Stimulated activated CD4-positive, alpha-beta T cell treated with anti-CD3 and anti-CD28 coated beads, Interleukin-12 subunit alpha, Interleukin-12 subunit beta, amount 100 ng/mL, for 24 hours (primary cell): ENCODE measurements around the gene JADE3.
"Not testable (repeated sequence)": the region's sequence is repeated elsewhere in the genome, so short reads cannot be mapped to it uniquely, and the experiment has no call there.

Experiments
- DNase-seq, 2 experiments: peaks; one replicate each; pipeline ENCODE4 v3.0.0-alpha.2; 2020; ENCODE audit warnings: low read depth in 2 of 2

The JADE3 gene

DNA sequence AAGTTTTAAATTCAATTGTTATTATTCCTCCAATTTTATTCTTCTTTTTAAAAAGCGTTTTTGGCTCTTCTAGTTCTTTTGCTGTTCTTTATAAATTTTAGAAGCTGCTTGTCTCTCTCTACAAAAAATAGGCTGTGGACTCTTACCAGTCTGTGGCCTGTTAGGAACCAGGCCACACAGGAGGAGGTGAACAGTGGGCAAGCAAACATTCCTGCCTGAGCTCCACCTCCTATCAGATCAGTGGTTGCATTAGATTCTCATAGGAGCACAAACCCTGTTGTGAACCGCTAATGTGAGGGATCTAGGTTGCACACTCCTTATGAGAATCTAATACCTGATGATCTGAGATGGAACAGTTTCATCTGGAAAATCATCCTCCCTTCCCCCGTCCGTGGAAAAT, 23.1 kb downstream of the JADE3 start:
- DNase-seq, result no peak

DNA sequence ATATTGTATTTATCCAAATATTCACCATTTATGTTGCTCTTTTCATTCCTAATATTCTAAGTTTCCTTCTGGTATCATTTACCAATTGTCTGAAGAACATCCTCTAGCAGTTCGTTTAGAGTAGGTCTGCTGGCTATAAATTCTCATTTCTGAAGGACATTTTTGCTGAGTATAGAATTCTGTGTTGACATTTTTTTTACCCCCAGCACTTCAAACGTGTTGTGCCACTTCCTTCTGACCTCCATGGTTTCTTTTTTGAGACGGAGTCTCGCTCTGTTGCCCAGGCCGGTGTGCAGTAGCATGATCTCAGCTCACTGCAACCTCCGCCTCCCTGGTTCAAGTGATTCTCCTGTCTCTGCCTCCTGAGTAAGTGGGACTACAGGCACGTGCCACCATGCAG, 26.4 kb downstream of the JADE3 start:
- no peak for DNase-seq

DNA sequence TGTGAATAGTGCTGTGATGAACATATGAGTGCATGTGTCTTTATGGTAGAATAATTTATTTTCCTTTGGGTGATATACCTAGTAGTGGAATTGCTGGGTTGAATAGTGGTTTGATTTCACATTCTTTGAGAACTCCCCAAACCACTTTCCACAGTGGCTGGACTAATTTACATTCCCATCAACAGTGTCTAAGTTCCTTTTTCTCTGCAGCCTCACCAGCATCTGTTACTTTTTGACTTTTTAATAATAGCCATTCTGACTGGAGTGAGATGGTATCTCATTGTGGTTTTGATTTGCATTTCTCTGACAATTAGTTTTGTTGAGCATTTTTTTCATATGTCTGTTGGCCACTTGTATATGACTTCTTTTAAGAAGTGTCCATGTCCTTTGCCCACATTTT, 29.1 kb downstream of the JADE3 start:
- no peak for DNase-seq

DNA sequence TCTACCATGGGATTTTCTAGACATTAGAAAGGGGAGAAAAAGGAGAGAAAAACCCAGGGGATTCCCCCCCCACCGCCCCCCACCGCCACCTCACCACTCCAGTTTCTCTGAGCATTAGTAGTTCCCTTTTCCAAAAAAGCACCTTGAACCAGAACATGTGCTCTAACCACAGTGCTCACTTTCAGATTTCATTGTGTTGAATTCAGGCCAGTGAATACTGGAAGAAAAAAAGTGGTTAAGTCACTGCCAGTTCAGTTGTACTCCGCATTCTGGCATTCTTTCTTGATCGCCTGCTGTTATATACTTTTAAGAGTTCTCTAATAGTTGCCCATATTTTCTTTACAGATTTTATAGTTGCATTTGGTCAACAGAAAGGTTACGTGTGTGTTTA, 40.9 kb downstream of the JADE3 start:
- DNase-seq, result no peak

DNA sequence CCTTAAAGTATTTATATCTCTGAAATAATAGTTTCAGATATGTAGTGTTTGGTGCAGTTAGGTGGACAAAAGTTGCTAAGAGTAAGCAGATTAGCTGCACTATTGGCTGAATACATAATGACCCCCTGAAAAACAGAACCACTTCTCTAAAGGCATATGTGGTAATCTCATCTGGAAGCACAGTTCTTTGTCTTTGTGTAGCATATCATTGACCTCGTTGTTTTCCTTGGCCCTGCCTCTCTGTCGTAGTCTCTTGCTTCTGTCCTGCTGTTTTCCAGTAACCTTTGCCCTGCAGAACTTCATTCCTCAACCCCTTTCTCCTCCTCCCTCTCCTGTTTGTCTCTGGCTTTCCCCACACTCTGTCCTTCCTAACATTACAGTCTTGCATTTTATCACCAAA, 41.4 kb downstream of the JADE3 start:
- no peak for DNase-seq

DNA sequence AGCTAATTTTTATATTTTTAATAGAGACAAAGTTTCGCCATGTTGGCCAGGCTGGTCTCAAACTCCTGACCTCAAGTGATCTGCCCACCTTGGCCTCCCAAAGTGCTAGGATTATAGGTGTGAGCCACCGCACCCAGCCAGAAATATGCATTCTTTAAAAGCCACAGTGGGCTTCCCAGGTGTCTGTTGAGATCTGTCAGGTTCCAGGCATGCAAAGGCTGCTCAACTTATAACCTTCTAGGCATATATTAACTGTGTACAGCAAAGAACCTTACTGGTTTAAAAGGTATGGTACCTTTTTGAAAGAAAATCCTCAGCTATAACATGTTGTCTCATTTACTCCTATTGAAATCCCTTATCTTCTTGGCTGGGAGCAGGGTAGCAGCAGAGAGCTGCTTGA, 42.5 kb downstream of the JADE3 start:
- no peak for DNase-seq

DNA sequence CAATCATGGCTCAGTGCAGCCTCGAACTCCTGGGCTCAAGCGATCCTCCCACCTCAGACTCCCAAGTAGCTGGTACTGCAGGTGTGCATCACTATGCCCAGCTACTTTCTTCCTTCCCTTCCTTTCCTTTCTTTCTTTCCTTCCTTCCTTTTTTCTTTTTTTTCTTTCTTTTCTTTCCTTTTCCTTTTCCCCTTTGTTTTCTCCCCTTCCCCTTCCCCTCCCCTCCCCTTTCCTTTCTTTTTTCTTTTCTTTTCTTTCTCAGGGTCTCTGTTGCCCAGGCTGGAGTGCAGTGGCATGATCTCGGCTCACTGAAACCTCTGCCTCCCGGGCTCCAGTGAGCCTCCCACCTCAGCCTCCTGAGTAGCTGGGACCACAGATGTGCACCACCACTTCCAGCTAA, 44.4 kb downstream of the JADE3 start:
- not testable (repeated sequence) for DNase-seq

DNA sequence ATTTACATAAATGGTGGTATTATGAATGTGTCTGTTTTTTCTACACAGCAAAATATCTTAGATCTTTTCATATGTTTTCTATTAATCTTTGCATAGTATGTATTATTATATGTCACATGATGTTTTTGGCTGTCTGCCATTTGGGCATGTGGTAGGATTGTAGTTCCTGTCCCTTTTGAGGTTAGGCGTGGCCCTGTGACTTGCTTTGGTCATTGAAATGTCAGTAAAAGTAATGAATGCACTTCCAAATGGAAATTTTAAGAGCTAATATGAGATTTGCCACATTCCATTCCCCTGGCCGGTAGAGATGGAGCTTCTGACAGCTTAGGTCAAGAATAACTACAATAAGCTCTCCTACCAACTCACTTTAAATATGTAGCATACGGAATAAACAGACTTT, 45.1 kb downstream of the JADE3 start:
- no peak for DNase-seq

DNA sequence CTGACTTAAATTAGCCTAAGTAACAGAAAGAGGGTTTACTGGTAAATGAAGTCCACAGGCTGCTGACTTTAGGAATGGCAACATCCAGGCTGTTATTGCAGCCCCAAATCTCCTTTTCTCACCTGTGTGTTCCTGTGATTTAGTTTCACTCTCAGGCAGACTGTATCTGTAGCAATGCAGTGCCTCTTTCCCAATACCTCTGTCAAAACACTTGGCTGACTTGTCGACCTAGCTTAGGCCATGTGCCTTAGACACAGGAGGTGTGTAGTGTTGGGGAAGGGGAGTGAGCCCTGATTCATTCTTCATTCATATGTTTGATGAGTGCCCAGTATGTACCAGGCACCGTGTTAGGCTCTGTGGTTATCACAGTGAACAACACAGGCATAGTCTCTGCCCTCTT, 46.9 kb downstream of the JADE3 start:
- DNase-seq, result no peak

DNA sequence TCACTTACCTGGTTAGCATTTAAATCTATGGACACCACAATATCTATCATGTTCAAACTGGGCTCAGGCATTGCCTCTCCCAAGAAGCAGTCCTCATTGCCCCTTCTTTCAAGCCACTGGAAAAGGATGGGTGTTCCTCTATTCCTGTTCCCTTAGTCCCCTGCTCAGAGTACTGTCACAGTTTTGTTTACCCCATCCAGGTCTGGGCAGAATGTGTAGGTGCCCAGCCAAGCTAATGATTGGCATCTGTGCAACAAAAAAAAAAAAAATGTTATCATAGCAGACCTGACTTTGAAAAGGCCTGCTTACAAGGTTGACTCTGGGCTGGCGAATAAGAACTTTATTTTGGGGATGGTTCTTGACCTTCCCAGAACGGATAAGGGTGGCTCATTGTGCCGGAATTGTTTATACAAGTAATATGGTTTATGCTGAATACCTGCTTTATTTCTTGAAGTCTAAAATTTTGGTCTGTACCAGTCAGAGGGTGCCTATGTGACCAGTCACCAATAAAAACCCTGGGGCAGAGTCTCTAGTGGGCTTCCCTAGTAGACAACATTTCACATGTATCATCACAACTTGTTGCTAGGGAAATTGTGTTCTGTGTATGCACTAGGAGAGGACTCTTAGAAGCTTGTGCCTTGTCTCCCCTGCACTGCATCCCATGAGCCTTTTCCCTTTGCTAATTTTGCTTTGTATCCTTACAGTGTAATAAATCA, 47.9 kb downstream of the JADE3 start:
- DNase-seq, result no peak

DNA sequence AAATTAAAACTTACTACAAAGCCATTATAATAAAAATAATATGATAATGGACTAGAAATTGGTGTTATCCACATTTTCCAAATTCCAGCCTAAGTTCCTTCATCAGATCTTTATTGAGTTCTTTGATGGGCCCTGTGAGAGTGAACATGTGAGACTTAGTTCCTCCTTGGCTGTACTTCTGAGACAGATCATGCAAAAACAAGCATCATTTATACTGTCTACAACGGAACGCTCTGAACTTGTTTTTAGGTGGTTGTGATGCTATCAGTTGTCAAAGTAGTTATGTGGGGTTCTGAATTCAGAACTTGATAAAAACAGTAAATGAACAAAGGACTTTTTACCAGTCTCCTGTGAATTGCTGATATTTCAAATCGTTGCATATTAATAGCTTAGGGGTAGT, 48.9 kb downstream of the JADE3 start:
- no peak for DNase-seq

DNA sequence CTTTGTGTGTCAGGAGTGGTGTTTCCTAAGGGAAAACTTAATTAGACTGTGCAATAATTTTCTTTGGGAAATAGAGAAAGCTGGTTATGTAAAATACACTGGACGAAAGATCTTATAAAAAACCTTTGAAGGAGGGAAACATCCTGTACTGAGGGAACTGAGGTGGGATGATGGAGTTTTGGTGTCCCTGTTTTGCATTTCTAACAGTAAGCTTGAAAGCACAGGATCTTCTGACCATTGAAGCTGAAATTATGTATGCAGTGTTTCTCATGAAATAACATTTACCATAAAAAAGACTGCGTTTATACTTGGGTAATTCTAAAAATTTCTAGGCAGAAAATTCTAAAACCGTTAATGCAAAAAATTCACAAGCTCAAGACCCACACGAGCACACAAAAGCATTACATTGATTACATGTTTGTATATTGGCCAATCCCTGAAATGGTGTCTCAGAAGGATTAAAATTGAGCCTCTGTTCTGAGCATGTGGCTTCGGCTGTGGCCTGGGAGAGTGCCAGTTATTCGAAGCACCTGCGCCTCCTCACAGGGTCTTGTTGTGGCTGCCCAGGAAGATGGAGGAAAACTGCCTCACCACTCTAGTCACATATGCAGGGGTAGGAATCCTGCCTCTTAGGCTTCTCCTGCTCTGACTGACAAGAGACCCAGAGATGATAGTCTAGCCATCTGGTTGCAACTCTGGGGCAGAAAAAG, 49.5 kb downstream of the JADE3 start:
- DNase-seq, result no peak

DNA sequence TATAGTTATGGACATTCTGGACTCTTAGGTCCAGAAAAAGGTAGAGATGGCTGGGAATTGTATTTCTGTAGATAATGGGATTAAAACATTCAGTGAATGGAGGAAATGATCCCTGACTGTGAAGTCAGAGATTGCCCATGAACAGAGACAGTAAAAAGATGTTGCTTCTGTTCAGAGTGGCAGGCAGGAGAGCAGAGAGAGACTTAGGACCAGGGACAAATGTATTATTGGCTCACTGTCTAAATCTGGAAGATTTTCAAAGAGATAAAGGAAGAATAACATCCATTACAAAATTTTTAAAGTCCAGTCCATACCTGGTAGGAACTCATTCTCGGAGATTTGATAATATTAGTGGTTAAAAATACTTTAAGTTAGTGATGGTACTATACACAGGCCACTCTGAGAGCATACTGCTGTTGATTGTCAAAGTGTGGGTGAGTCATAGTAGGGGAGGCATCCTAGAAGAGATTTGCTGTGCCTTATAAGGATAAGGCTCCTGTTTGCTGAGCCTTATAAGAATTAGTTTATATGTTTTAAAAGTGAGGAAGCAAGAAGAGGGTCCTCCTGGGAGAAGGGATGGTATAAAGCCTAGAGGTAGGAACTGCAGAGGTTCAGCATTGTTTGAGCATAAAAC, 53.0 kb downstream of the JADE3 start:
- DNase-seq, result no peak

DNA sequence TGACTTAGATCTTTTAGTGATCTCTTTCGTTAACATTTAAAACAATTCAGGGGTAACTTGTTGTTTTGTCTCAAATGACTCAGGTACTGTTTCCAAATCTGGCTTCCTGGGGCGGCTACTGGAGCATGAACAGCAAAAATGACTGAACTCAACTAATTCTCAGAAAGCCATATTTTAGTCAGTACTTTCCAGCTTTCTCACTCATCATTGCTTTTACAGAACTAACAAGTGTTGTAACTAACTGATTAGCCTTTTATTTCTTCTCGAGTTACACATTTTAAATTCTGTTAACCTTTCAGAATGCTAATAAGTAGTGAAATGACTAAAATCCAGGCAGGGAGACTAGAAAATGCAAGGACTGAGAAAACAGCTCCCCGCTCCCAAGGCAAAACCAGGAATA, 55.3 kb downstream of the JADE3 start:
- no peak for DNase-seq

DNA sequence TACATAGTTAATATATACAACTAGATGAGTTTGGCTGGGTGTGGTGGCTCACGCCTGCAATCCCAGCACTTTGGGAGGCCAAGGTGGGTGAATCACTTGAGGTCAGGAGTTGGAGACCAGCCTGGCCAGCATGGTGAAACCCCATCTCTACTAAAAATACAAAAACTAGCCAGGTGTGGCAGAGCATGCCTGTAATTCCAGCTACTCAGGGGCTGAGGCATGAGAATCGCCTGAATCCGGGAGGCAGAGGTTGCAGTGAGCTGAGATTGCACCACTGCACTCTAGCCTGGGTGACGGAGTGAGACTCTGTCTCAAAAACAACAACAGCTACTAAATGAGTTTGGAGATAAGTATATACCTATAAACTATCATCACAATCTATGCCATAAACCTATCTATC, 64.8 kb downstream of the JADE3 start:
- DNase-seq, result not testable (repeated sequence)

DNA sequence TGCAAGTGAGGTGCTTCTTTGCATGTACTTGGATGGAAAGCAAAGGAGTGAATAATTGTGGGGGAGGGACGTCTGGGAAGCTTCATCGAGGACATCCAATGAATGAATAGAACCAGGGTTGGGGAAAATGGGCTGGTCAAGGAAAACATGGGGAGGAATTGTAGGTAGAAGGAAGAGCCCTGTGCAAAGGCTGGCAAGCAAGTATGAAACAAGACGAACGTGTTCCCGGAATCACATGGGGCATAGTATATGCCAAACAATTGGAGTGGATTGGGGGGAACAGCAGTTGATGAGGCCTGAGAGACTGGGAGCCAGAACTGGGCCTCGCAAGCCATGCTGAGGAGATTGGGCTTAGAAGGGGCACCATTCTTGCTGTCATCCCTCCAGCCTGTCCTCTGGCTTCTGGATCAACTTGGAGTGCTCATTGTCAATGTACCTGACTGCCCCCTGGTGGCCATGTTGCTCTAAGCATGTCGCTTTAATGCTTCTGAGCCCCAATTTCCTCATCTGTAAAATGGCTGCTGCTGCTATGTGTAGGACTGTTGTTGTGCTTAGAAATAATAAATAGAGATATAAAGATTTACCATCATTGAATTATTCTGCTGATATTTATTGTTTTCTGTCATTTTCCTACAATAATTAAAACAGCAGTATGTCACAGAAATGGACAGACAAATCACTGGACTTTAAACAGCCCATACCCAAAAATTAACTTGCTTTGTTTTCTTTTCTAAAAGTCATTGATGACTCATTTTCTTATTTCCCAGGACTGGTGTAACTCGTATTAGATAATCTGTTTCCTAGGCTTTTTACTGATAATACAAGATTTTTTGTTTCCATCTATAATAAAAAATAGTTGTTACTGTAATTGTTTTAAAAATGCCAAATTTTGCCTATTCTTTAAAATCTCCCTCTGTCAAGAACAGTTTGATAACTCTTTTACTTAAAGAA, 66.4 kb downstream of the JADE3 start:
- DNase-seq, result peak; percentile 12 to 73

DNA sequence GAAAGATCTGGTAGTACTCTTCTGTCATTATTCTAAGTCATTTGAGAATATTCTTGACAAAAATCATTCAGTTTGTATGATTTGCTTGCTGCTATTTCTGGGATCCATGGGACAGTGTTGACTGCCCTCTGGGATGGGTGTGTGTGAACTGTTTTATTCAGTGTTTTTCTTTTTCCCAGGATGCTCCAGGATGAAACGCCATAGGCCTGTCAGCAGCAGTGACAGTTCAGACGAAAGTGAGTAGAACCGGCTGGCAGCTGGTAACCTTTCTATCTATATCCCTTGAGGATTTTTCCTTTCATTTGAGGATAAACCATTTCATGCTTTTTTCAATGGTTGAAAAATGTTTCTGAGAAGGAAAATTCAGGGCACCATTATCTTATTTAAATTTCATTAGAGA, 72.5 kb downstream of the JADE3 start:
- DNase-seq, result no peak

DNA sequence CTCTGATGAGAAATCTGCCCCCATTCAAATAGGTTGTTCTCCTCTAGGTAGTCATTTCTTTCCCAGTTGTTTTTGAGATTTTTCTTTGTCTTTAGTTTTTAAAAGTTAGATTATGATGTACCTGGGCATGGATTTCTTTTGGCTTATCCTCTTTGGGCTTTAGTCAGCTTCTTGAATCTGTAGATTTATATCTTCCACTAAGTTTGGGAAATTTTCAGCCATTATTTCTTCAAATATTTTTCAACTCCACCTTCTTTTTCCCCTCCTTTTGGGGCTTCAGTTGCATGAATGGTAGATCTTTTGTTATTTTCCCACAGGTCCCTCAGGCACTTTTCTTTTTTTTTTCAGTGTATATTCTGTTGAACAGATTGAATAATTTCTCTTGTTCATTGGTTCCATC, 77.3 kb downstream of the JADE3 start:
- DNase-seq, result no peak

DNA sequence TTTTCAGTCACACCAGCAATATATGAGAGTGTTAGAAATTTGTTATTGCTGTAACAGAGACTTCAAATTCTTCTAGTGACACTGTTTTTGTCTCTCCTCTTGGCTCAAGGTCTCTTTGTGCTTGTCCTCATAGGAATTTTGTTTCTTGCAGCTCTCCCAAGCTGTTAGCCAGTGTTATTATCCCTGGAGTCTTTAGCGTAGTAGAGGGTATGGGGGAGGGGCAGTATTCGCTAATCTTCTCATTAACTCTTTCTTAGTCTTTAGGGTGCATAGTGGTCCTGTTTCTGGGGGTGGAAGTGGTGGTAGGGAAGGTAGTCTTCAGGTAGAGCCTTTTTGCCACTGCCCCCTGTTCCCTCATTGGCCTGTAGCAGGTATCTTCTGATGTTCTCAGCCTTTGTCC, 79.4 kb downstream of the JADE3 start:
- DNase-seq, result no peak

DNA sequence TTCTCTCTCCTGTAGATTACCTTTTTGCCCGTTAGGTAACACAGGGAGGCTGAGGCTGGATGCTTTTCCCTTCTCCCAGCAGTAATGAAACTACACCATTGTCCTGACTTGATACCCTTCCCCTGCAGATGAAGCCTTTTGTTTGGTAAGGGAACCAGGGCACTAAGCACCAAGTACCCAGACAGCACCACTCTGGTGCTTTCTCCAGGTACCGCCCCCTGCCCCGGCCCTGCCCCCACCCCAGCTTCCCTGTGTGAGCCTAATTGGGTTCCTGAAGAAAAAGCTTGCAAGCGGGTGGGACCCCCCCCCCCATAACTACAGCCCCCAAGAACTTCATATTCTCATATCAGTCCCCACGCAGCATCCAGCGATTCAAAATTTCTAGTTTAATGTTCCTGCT, 79.8 kb downstream of the JADE3 start:
- no peak for DNase-seq

DNA sequence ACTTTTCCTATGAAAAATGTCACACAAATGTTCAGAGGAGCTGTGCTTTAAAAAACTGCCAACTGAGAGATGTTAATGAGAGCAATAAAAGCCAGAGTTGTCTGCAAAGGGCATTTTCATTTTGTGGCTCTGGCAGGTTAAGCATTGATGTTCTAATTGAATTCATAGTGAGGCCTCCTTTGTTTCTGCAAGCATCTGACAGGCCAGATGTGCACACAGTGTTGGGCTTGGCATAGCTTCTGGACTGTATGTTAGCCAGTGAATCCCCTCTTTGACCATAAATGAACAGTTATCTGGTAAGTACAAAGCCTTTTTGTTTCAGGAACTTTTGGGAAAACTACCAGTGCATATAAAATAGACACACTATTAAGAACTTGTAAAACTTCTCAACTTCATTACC, 81.9 kb downstream of the JADE3 start:
- DNase-seq, result no peak

DNA sequence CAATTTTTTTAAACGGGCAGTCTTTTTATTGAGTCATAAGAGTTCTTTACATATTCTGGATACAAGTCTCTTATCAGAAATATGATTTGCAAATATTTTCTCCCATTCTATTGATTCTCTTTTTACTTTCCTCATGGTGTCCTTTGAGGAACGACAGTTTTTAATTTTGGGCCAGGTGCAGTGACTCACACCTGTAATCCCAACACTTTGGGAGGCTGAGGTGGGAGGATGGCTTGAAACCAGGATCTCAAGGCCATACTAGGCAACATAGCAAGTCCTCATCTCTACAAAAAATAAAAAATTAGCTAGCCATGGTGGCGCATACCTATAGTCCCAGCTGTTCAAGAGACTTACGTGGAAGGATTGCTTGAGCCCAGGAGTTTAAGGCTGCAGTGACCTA, 99.9 kb downstream of the JADE3 start:
- DNase-seq, result no peak
